Loucy (cell line): ENCODE results near the gene FER.

Experiments
- EZH2phosphoT487 ChIP-seq: fragments of 200-600 bp; IDR thresholded peaks from 2 replicates; pipeline ENCODE4 v1.6.1; 2018; ENCODE audit warnings: antibody characterized with exemption, mild to moderate bottlenecking, moderate library complexity, borderline replicate concordance
- TF ChIP-seq, protein P1 (sequence below): fragments of 200-600 bp; sonication (generic); conservative IDR thresholded peaks from 2 replicates; pipeline ENCODE4 v1.5.1; 2014; ENCODE audit warnings: mild to moderate bottlenecking, antibody characterized with exemption, low read length

- TF ChIP-seq, protein P1, sequence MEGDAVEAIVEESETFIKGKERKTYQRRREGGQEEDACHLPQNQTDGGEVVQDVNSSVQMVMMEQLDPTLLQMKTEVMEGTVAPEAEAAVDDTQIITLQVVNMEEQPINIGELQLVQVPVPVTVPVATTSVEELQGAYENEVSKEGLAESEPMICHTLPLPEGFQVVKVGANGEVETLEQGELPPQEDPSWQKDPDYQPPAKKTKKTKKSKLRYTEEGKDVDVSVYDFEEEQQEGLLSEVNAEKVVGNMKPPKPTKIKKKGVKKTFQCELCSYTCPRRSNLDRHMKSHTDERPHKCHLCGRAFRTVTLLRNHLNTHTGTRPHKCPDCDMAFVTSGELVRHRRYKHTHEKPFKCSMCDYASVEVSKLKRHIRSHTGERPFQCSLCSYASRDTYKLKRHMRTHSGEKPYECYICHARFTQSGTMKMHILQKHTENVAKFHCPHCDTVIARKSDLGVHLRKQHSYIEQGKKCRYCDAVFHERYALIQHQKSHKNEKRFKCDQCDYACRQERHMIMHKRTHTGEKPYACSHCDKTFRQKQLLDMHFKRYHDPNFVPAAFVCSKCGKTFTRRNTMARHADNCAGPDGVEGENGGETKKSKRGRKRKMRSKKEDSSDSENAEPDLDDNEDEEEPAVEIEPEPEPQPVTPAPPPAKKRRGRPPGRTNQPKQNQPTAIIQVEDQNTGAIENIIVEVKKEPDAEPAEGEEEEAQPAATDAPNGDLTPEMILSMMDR = no peak
- no peak for TF ChIP-seq EZH2phosphoT487
Measured at GRCh38 chr5:108769352-108769751, 21.7 kb downstream of the FER start.
